Prostate gland (tissue), 2 donors: ENCODE data around the gene OLIG3. TPM values are rescaled to one million over a fixed set of nuclear protein-coding genes. Genes with fewer than 3 reads are reported as not detected.

Source experiments
- DNase-seq: peaks from one replicate; pipeline ENCODE4 v3.0.0-alpha.2; 2019; ENCODE audit warnings: low spot score
- H3K27ac ChIP-seq, 2 donors: fragments of 200-600 bp; sonication (generic); 2 replicates each; pipeline ENCODE4 v1.5.1; 2017 to 2019
- H3K27me3 ChIP-seq: fragments of 200-600 bp; sonication (generic); replicated peaks from 2 replicates; pipeline ENCODE4 v1.5.1; 2019; ENCODE audit not compliant: insufficient read depth
- H3K36me3 ChIP-seq, 2 donors: fragments of 200-600 bp; sonication (generic); 1 replicate in 1 of 2; 2 replicates in 1 of 2; pipeline versions ENCODE4 v1.5.1 to v1.8.1; 2017 to 2019
- H3K4me1 ChIP-seq: fragments of 200-600 bp; sonication (generic); replicated peaks from 2 replicates; pipeline ENCODE4 v1.5.1; 2019
- H3K4me3 ChIP-seq, 2 donors: fragments of 200-600 bp; sonication (generic); 2 replicates each; pipeline ENCODE4 v1.5.1; 2017 to 2019
- H3K9me3 ChIP-seq: fragments of 200-600 bp; sonication (generic); 2 replicates; pipeline ENCODE4 v1.5.1; 2017
- CTCF ChIP-seq, 4 experiments: fragments of 200-600 bp in 2 of 4; fragments of 450-650 bp in 2 of 4; sonication (generic) in 2 of 4; IDR thresholded peaks; 1 replicate in 3 of 4; 2 replicates in 1 of 4; pipeline ENCODE4 v1.5.1; 2016 to 2019; ENCODE audit warnings: antibody characterized with exemption in 4 of 4, mild to moderate bottlenecking in 2 of 4, moderate library complexity in 2 of 4
- POLR2A ChIP-seq: fragments of 450-650 bp; IDR thresholded peaks from one replicate; pipeline ENCODE4 v1.6.1; 2016; ENCODE audit warnings: antibody characterized with exemption, mild to moderate bottlenecking
- POLR2AphosphoS5 ChIP-seq: sonication (generic); formaldehyde crosslinking; IDR thresholded peaks from one replicate; pipeline ENCODE4 v1.6.1; 2017; ENCODE audit warnings: antibody characterized with exemption
- WGBS: methylation state at CpG from one replicate; pipeline ENCODE4 v1.1.5; 2018; 5-methylcytosine and 5-hydroxymethylcytosine counted together
- intact Hi-C: fragments of 100-400 bp; cut with DNase I; formaldehyde crosslinking; loops from one replicate; pipeline ENCODE4 v1.14.2; 2022
- total RNA-seq, 2 donors: library from RNA; depleted of rRNA; stranded (reverse); fragments of >200 nt; gene quantifications; one replicate each; pipeline ENCODE4 v1.1.0, GENCODE V29; 2016

Gene OLIG3
- total RNA-seq, 2 donors from 2014 or later = not detected

- no peak for TF ChIP-seq POLR2A
- no peak for TF ChIP-seq CTCF (IDR thresholded peaks at IDR 0.05)
- no peak for TF ChIP-seq POLR2AphosphoS5
Measured at GRCh38 chr6:137522198-137522798, 28.1 kb upstream of the OLIG3 start.

GRCh38 chr6:137520520-137520919 lies 26.3 kb upstream of the OLIG3 start:
- Histone ChIP-seq H3K36me3 (no peaks in the 10 kb centered on the region), H3K9me3 (no peaks in the 10 kb centered on the region), H3K27ac (no peak overlapping the region), H3K4me1 (no peaks in the 10 kb centered on the region), H3K4me3 (no peak overlapping the region), H3K27me3 (no peaks in the 10 kb centered on the region)
- intact Hi-C loops = no loop called here
- DNase-seq = no peak
- no peak for TF ChIP-seq CTCF (IDR thresholded peaks at IDR 0.05)
- TF ChIP-seq POLR2AphosphoS5 = no peak
- 92% methylated on average over 4 of the region's 4 CpGs for WGBS

More at GRCh38 chr6:137522198-137522798, 28.1 kb upstream of the OLIG3 start:
- Histone ChIP-seq H3K4me3 (no peak overlapping the region), H3K27ac (no peak overlapping the region), H3K27me3 (no peaks in the 10 kb centered on the region), H3K4me1 (no peaks in the 10 kb centered on the region), H3K9me3 (no peaks in the 10 kb centered on the region), H3K36me3 (no peaks in the 10 kb centered on the region)
- DNase-seq = no peak
- 70% methylated on average over 2 of the region's 2 CpGs for WGBS
- intact Hi-C loops = no loop called here

GRCh38 chr6:137519629-137520176 lies 25.5 kb upstream of the OLIG3 start:
- H3K36me3 ChIP-seq = no peaks in the 10 kb centered on the region
- DNase-seq = no peak
- TF ChIP-seq CTCF (IDR thresholded peaks at IDR 0.05) = no peak
- TF ChIP-seq POLR2AphosphoS5 = no peak
- no peak for TF ChIP-seq POLR2A
- H3K27me3 ChIP-seq = peaks cover 6% of the 10 kb centered on the region
- no peaks in the 10 kb centered on the region for H3K9me3 ChIP-seq
- H3K4me1 ChIP-seq = no peaks in the 10 kb centered on the region
- 56% methylated on average over 9 of the region's 9 CpGs for WGBS
- intact Hi-C loops = no loop called here
- H3K4me3 ChIP-seq = no peak overlapping the region
- H3K27ac ChIP-seq = no peak overlapping the region

- Histone ChIP-seq H3K9me3 (no peaks in the 10 kb centered on the region), H3K36me3 (no peaks in the 10 kb centered on the region), H3K4me3 (no peak overlapping the region), H3K27ac (no peak overlapping the region), H3K4me1 (no peaks in the 10 kb centered on the region), H3K27me3 (peaks cover 10% of the 10 kb centered on the region)
- DNase-seq = no peak
- intact Hi-C loops = no loop called here
- 42% methylated on average over 7 of the region's 7 CpGs for WGBS
- no peak for TF ChIP-seq POLR2A
- TF ChIP-seq POLR2AphosphoS5 = no peak
- no peak for TF ChIP-seq CTCF (IDR thresholded peaks at IDR 0.05)
Measured at GRCh38 chr6:137518386-137518983, 24.3 kb upstream of the OLIG3 start.

GRCh38 chr6:137514418-137514817 lies 20.2 kb upstream of the OLIG3 start:
- WGBS = 47% methylated on average over 5 of the region's 5 CpGs
- peaks cover 17% of the 10 kb centered on the region for H3K27me3 ChIP-seq
- intact Hi-C loops = no loop called here

More at GRCh38 chr6:137514418-137514817, 20.2 kb upstream of the OLIG3 start:
- no peak overlapping the region for H3K27ac ChIP-seq
- H3K4me3 ChIP-seq = no peak overlapping the region
- DNase-seq = no peak
- H3K36me3 ChIP-seq = no peaks in the 10 kb centered on the region
- no peaks in the 10 kb centered on the region for H3K9me3 ChIP-seq
- no peaks in the 10 kb centered on the region for H3K4me1 ChIP-seq
- TF ChIP-seq CTCF (IDR thresholded peaks at IDR 0.05) (no peak), POLR2A (no peak), POLR2AphosphoS5 (no peak)
